GM21737 (cell line): ENCODE results near the gene TMEM185B.
"Not testable (repeated sequence)": the region's sequence is repeated elsewhere in the genome, so short reads cannot be mapped to it uniquely, and the experiment has no call there.

Source experiments
- ATAC-seq: cut with Tn5 transposase; IDR thresholded peaks from one replicate; pipeline ENCODE4 v1.9.1; 2021; ENCODE audit warnings: mild to moderate bottlenecking, moderate library complexity; ENCODE audit not compliant: unreplicated experiment

The TMEM185B gene

GRCh38 chr2:120223034-120223912 is at the start of gene TMEM185B:
Gene TMEM185B (minus strand): TSS chr2:120223400. CDS start chr2:120222976, 424 bp downstream.
- ATAC-seq = peak; percentile 85

- no peak for ATAC-seq
Measured at GRCh38 chr2:120271711-120272379, 48.6 kb upstream of the TMEM185B start.

GRCh38 chr2:120269816-120270215 is 46.6 kb upstream of the TMEM185B start:
- ATAC-seq = no peak

- no peak for ATAC-seq
Measured at GRCh38 chr2:120269076-120269744, 46.0 kb upstream of the TMEM185B start.

- ATAC-seq = no peak
Measured at GRCh38 chr2:120267348-120267747, 44.1 kb upstream of the TMEM185B start.

- peak; percentile 41 for ATAC-seq
Measured at GRCh38 chr2:120265006-120265405, 41.8 kb upstream of the TMEM185B start.

- no peak for ATAC-seq
Measured at GRCh38 chr2:120262761-120263428, 39.7 kb upstream of the TMEM185B start.

- ATAC-seq = no peak
Measured at GRCh38 chr2:120262150-120262549, 39.0 kb upstream of the TMEM185B start.

- ATAC-seq = peak; percentile 79
Measured at GRCh38 chr2:120261387-120262006, 38.3 kb upstream of the TMEM185B start.

- ATAC-seq = no peak
Measured at GRCh38 chr2:120260736-120261135, 37.5 kb upstream of the TMEM185B start.

- ATAC-seq = not testable (repeated sequence)
Measured at GRCh38 chr2:120259939-120260338, 36.7 kb upstream of the TMEM185B start.

- ATAC-seq = no peak
Measured at GRCh38 chr2:120258196-120258595, 35.0 kb upstream of the TMEM185B start.

GRCh38 chr2:120257522-120257921 is 34.3 kb upstream of the TMEM185B start:
- ATAC-seq = no peak

GRCh38 chr2:120256651-120257000 is 33.4 kb upstream of the TMEM185B start:
- no peak for ATAC-seq

GRCh38 chr2:120255986-120256650 is 32.9 kb upstream of the TMEM185B start:
- ATAC-seq = no peak

- ATAC-seq = no peak
Measured at GRCh38 chr2:120255071-120255470, 31.9 kb upstream of the TMEM185B start.

GRCh38 chr2:120254178-120254577 is 31.0 kb upstream of the TMEM185B start:
- no peak for ATAC-seq

GRCh38 chr2:120253021-120253882 is 30.1 kb upstream of the TMEM185B start:
- peak; percentile 33 for ATAC-seq
